Suprapubic skin (tissue), 3 donors: ENCODE measurements around the gene ANKRD44.

Source experiments
- POLR2AphosphoS5 ChIP-seq, 3 donors: sonication (generic); formaldehyde crosslinking; IDR thresholded peaks; one replicate each; pipeline ENCODE4 v1.6.1; 2017; ENCODE audit warnings: antibody characterized with exemption in 3 of 3
- TF ChIP-seq, protein P1 (sequence below), 2 donors: fragments of 200-600 bp in 1 of 2; fragments of 450-650 bp in 1 of 2; sonication (generic) in 1 of 2; IDR thresholded peaks; one replicate each; pipeline ENCODE4 v1.5.1; 2016 to 2019; ENCODE audit warnings: antibody characterized with exemption in 2 of 2, mild to moderate bottlenecking in 1 of 2, moderate library complexity in 1 of 2

DNA sequence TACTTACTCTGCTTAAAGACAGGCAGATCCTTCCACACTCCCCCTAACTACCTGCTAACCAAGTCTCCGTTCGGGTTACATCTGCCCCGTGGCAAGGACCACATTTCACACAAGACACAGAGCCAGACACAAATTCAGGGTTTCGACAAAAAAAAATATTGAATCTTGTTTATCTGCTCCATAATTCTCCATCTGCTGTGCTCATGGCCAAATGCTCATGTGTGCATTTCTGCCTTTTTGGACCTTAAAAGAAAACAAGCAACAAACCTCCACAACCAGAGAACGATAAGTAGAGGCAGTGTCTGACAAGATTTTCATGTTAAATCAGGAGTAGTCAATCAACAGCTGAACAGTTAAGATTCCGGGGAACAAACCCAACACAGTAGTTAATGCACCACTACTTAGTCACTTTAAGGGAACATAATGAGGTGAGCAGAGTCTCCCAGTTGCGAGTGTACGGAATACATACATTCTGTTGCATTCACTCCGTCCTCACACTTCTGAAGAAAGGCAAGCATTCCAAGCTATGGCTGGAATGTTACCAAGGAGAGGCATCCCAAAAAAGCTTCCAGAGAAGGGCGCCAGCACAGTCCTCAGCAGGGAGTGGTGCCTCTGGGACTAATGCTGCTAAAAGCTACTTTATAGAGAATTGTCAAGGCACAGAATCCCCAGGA is 121.0 kb downstream of the ANKRD44 start:
- TF ChIP-seq, protein P1, sequence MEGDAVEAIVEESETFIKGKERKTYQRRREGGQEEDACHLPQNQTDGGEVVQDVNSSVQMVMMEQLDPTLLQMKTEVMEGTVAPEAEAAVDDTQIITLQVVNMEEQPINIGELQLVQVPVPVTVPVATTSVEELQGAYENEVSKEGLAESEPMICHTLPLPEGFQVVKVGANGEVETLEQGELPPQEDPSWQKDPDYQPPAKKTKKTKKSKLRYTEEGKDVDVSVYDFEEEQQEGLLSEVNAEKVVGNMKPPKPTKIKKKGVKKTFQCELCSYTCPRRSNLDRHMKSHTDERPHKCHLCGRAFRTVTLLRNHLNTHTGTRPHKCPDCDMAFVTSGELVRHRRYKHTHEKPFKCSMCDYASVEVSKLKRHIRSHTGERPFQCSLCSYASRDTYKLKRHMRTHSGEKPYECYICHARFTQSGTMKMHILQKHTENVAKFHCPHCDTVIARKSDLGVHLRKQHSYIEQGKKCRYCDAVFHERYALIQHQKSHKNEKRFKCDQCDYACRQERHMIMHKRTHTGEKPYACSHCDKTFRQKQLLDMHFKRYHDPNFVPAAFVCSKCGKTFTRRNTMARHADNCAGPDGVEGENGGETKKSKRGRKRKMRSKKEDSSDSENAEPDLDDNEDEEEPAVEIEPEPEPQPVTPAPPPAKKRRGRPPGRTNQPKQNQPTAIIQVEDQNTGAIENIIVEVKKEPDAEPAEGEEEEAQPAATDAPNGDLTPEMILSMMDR (IDR thresholded peaks at IDR 0.05), result no peak
- TF ChIP-seq POLR2AphosphoS5 (IDR thresholded peaks at IDR 0.05), result no peak
